A549 (cell line): ENCODE measurements around the gene NELFCD. TPM values are rescaled to one million over a fixed set of nuclear protein-coding genes. Genes with fewer than 3 reads are reported as not detected.
"Not testable (repeated sequence)": the region's sequence is repeated elsewhere in the genome, so short reads cannot be mapped to it uniquely, and the experiment has no call there.

Experiments
- ATAC-seq, 2 experiments: fragments of 200-7000 bp in 1 of 2; fragments of >200 bp in 1 of 2; cut with Nextera tagmentation in 1 of 2; cut with Tn5 transposase in 1 of 2; 3 replicates each; pipeline versions ENCODE4 v1.8.0 to v1.9.1; 2018 to 2020; ENCODE audit warnings: mild to moderate bottlenecking in 1 of 2, moderate library complexity in 1 of 2
- CTCF ChIA-PET: fragments of 300-600 bp; sonication (Branson Sonifier 250); formaldehyde crosslinking; extraction: SDS; loops from one replicate; lab custom pipeline; 2021; ENCODE audit warnings: antibody characterized with exemption, inconsistent platforms; lab: Yijun Ruan, JAX
- POLR2A ChIA-PET: fragments of 350-600 bp; formaldehyde crosslinking; extraction: SDS; loops from one replicate; lab custom pipeline; 2021; ENCODE audit warnings: antibody characterized with exemption, inconsistent platforms; lab: Yijun Ruan, JAX
- DNase-seq, 2 experiments: peaks; one replicate each; pipeline versions ENCODE4 v3.0.0 to v3.0.0-alpha.2; 2011 to 2016; ENCODE audit warnings: low read depth in 1 of 2, low spot score in 1 of 2
- FAIRE-seq: peaks from 2 replicates; lab custom pipeline; 2011; peaks lifted over from hg19 to GRCh38; lab: Jason Lieb, UNC
- H3K27ac ChIP-seq, 2 experiments: fragments of >200 bp; sonication (Bioruptor Twin); formaldehyde crosslinking; 3 replicates each; pipeline ENCODE4 v1.5.1; 2016 to 2017
- H3K4me1 ChIP-seq: fragments of >200 bp; sonication (Bioruptor Twin); formaldehyde crosslinking; 3 replicates; pipeline ENCODE4 v1.6.1; 2016
- H3K4me2 ChIP-seq: fragments of >200 bp; sonication (Bioruptor Twin); formaldehyde crosslinking; 3 replicates; pipeline ENCODE4 v1.6.1; 2016
- H3K4me3 ChIP-seq: fragments of >200 bp; sonication (Bioruptor Twin); formaldehyde crosslinking; 3 replicates; pipeline ENCODE4 v1.5.1; 2016
- H3K9me3 ChIP-seq: fragments of >200 bp; sonication (Bioruptor Twin); formaldehyde crosslinking; 3 replicates; pipeline ENCODE4 v1.6.1; 2016
- BCL3 ChIP-seq: fragments of >200 bp; sonication (Bioruptor Twin); formaldehyde crosslinking; IDR thresholded peaks from 3 replicates; pipeline ENCODE4 v1.6.1; 2016
- E2F6 ChIP-seq: IDR thresholded peaks from 2 replicates; pipeline ENCODE4 v1.6.1; 2012; ENCODE audit warnings: low read depth, borderline replicate concordance
- EHF ChIP-seq: fragments of 250-450 bp; sonication (Bioruptor Pico); IDR thresholded peaks from 2 replicates; pipeline ENCODE4 v1.5.0; 2020; ENCODE audit warnings: mild to moderate bottlenecking
- ELK1 ChIP-seq: fragments of 150-350 bp; IDR thresholded peaks from 2 replicates; pipeline ENCODE4 v1.6.1; 2014; ENCODE audit warnings: low read depth, mild to moderate bottlenecking, low read length
- ESRRA ChIP-seq: fragments of 150-350 bp; IDR thresholded peaks from 2 replicates; pipeline ENCODE4 v1.6.1; 2014; ENCODE audit warnings: mild to moderate bottlenecking, low read length, borderline replicate concordance
- FOSB ChIP-seq: fragments of 250-450 bp; sonication (Bioruptor Pico); IDR thresholded peaks from 2 replicates; pipeline ENCODE4 v1.5.0; 2020; ENCODE audit warnings: mild to moderate bottlenecking, moderate library complexity
- GATA3 ChIP-seq: IDR thresholded peaks from 2 replicates; pipeline ENCODE4 v1.6.1; 2012; ENCODE audit warnings: borderline replicate concordance
- HEYL ChIP-seq: fragments of 250-450 bp; sonication (Bioruptor Pico); IDR thresholded peaks from 2 replicates; pipeline ENCODE4 v1.8.0; 2021; ENCODE audit warnings: mild to moderate bottlenecking, moderate library complexity
- HOXB5 ChIP-seq: fragments of 250-450 bp; sonication (Bioruptor Pico); IDR thresholded peaks from 2 replicates; pipeline ENCODE4 v1.5.0; 2020; ENCODE audit warnings: mild to moderate bottlenecking, moderate library complexity
- JUN ChIP-seq, 2 experiments: fragments of >200 bp; sonication (Bioruptor Twin); formaldehyde crosslinking; IDR thresholded peaks; 2 replicates in 1 of 2; 3 replicates in 1 of 2; pipeline ENCODE4 v1.6.1; 2016 to 2017
- JUNB ChIP-seq: fragments of >200 bp; sonication (Bioruptor Twin); formaldehyde crosslinking; IDR thresholded peaks from 2 replicates; pipeline ENCODE4 v1.6.1; 2016
- MAX ChIP-seq: IDR thresholded peaks from 2 replicates; pipeline ENCODE4 v1.6.1; 2012
- MYC ChIP-seq: IDR thresholded peaks from 2 replicates; pipeline ENCODE4 v1.6.1; 2012; ENCODE audit warnings: mild to moderate bottlenecking, inconsistent platforms, low read length, improper control_type of control experiment, borderline replicate concordance
- PHF8 ChIP-seq: fragments of 200-600 bp; sonication (generic); IDR thresholded peaks from 2 replicates; pipeline ENCODE4 v1.6.1; 2016; ENCODE audit warnings: low read depth, mild to moderate bottlenecking, antibody characterized with exemption, moderate library complexity, borderline replicate concordance
- POLR2A ChIP-seq: IDR thresholded peaks from 2 replicates; pipeline ENCODE4 v1.6.1; 2012; ENCODE audit warnings: mild to moderate bottlenecking, low read length
- RNF2 ChIP-seq: fragments of 200-600 bp; sonication (generic); IDR thresholded peaks from 2 replicates; pipeline ENCODE4 v1.6.1; 2016; ENCODE audit warnings: low read depth, mild to moderate bottlenecking, antibody characterized with exemption, moderate library complexity, borderline replicate concordance
- USF2 ChIP-seq: fragments of 450-650 bp; IDR thresholded peaks from 2 replicates; pipeline ENCODE4 v1.6.1; 2014; ENCODE audit warnings: antibody characterized with exemption
- ZFP36 ChIP-seq: fragments of 450-650 bp; IDR thresholded peaks from 2 replicates; pipeline ENCODE4 v1.6.1; 2014; ENCODE audit warnings: borderline replicate concordance; ENCODE audit not compliant: partially characterized antibody
- WGBS: methylation state at CpG from one replicate; pipeline ENCODE4 v1.1.6; 2017; ENCODE audit errors: missing lambda C conversion rate; 5-methylcytosine and 5-hydroxymethylcytosine counted together
- polyA plus RNA-seq, 4 experiments: library from polyadenylated mRNA; depleted of rRNA in 3 of 4; stranded (reverse); fragments of >200 nt; fragmentation: RNase III in 1 of 4; extraction: RNeasy Plus Mini Kit Qiagen cat#74134 plus additional on column Dnase treatment in 1 of 4; gene quantifications; 2 replicates in 3 of 4; 3 replicates in 1 of 4; pipeline ENCODE4 v1.2.3, GENCODE V29; 2011 to 2017

NELFCD gene
- polyA plus RNA-seq, 2 of the 4 experiments (the other 2 are of a cell fraction): 58.8 to 74.0 TPM

- WGBS: 93% methylated on average over 5 of the region's 5 CpGs
- Histone ChIP-seq H3K27ac (no peak overlapping the region), H3K4me2 (peak overlapping the region; percentile 92), H3K9me3 (no peaks in the 10 kb centered on the region), H3K4me3 (peak overlapping the region; percentile 86; the same call in 2 of the 3 replicates), H3K4me1 (peaks cover 34% of the 10 kb centered on the region)
- DNase-seq (no peak), ATAC-seq (no peak), FAIRE-seq (no peak)
- TF ChIP-seq ELK1: no peak
- TF ChIP-seq FOSB: no peak
- POLR2A ChIA-PET: interaction anchor here (1.5 kb wide), 1 partner anchor 8 kb away, joined by 6 read pairs; the partner anchor contains the start of gene ATP5F1E
- CTCF ChIA-PET: interaction anchor here (2.5 kb wide), 1 partner anchor 10 kb away, joined by 6 read pairs; no protein-coding TSS in a partner anchor
Measured at GRCh38 chr20:59040667-59041066, 59.6 kb downstream of the NELFCD start.

- H3K4me3 ChIP-seq: peak overlapping the region; percentile 86
- peak overlapping the region; percentile 92 for H3K4me2 ChIP-seq
- not testable (repeated sequence) for H3K9me3 ChIP-seq, DNase-seq, ATAC-seq, FAIRE-seq
- ChIA-PET POLR2A (interaction anchor here (2.9 kb wide), 1 partner anchor 9 kb away, joined by 34 read pairs; the partner anchor contains the start of gene ATP5F1E), CTCF (interaction anchor here (0.6 to 2.5 kb wide), 2 partner anchors 9 to 14 kb away, joined by 3 to 6 read pairs; no protein-coding TSS in a partner anchor)
- peaks cover 34% of the 10 kb centered on the region for H3K4me1 ChIP-seq
- H3K27ac ChIP-seq: peak overlapping the region; percentile 93 to 94; a peak in 5 of 6 replicates
- 81% methylated on average over 16 of the region's 16 CpGs for WGBS
Measured at GRCh38 chr20:59041487-59041886, 60.4 kb downstream of the NELFCD start.

- no peaks in the 10 kb centered on the region for H3K9me3 ChIP-seq
- FAIRE-seq (no peak), DNase-seq (peak; percentile 30 to 52), ATAC-seq (peak; percentile 80 to 81)
- peak within 1 kb of the TSS; percentile 92 for H3K4me2 ChIP-seq
- ChIA-PET CTCF (interaction anchor here (0.6 to 2.5 kb wide), 3 partner anchors 8 to 13 kb away, joined by 3 to 6 read pairs (median 4); partner anchors contain the start of gene ATP5F1E), POLR2A (interaction anchor here (2.9 kb wide), 1 partner anchor 10 kb away, joined by 34 read pairs; the partner anchor contains the start of gene ATP5F1E)
- H3K27ac ChIP-seq: peak within 1 kb of the TSS; percentile 93 to 94
- peaks cover 35% of the 10 kb centered on the region for H3K4me1 ChIP-seq
- TF ChIP-seq JUN (IDR thresholded peaks at IDR 0.05) (peak; percentile 42 to 64; a peak in 3 of 5 replicates), MAX (peak; percentile 83), HOXB5 (CRISPR knock-in tag) (0 out of 2 replicates have a peak, but pooled peaks have one; percentile 63), E2F6 (peak; percentile 70; the same call in 1 of the 2 replicates), POLR2A (0 out of 2 replicates have a peak, but pooled peaks have one; percentile 24), ESRRA (0 out of 2 replicates have a peak, but pooled peaks have one; percentile 37), HEYL (CRISPR knock-in tag) (peak; percentile 34; the same call in 1 of the 2 replicates), EHF (CRISPR knock-in tag) (no peak), ZFP36 (no peak), MYC (no peak), BCL3 (peak; percentile 68; the same call in 1 of the 3 replicates), JUNB (no peak), PHF8 (peak; percentile 99), USF2 (peak; percentile 39; the same call in 1 of the 2 replicates), RNF2 (0 out of 2 replicates have a peak, but pooled peaks have one; percentile 66), GATA3 (no peak)
- H3K4me3 ChIP-seq: peak within 1 kb of the TSS; percentile 86
- WGBS: 0% methylated on average over 6 of the region's 50 CpGs
Measured at GRCh38 chr20:59042151-59042795, 61.2 kb downstream of the NELFCD start, which contains the start of gene PRELID3B. Gene PRELID3B (minus strand): TSS chr20:59042786. CDS start chr20:59042730, 56 bp downstream.
